WTC11 (cell line): ENCODE data around the gene SHD. TPM values are rescaled to one million over a fixed set of nuclear protein-coding genes. Genes with fewer than 3 reads are reported as not detected.

Experiments
- ATAC-seq: fragments of 200-7000 bp; cut with Tn5 transposase; 2 replicates; pipeline ENCODE4 v1.10.0; 2021; ENCODE audit warnings: mild to moderate bottlenecking, moderate library complexity
- CTCF ChIA-PET: fragments of 300-600 bp; sonication (Branson Sonifier 250); formaldehyde crosslinking; loops from one replicate; lab custom pipeline; 2021; ENCODE audit warnings: antibody characterized with exemption; lab: Charles Lee
- POLR2A ChIA-PET: fragments of 350-600 bp; sonication (Branson Sonifier 250); formaldehyde crosslinking; loops from one replicate; lab custom pipeline; 2021; ENCODE audit warnings: antibody characterized with exemption; lab: Charles Lee
- DNase-seq: peaks from one replicate; pipeline ENCODE4 v3.0.0; 2021; ENCODE audit warnings: low spot score
- H3K27ac Mint-ChIP-seq: 2 replicates; pipeline ENCODE4 v1.8.0; 2021; ENCODE audit warnings: mixed read lengths
- H3K27me3 Mint-ChIP-seq: 2 replicates; pipeline ENCODE4 v1.8.0; 2021; ENCODE audit warnings: low read depth, mild to moderate bottlenecking, moderate library complexity, mixed read lengths
- H3K36me3 Mint-ChIP-seq: 2 replicates; pipeline ENCODE4 v1.8.0; 2021; ENCODE audit warnings: mixed read lengths
- H3K4me1 Mint-ChIP-seq: 2 replicates; pipeline ENCODE4 v1.8.0; 2022; ENCODE audit warnings: mixed read lengths
- H3K4me3 Mint-ChIP-seq: 2 replicates; pipeline ENCODE4 v1.8.0; 2021; ENCODE audit warnings: mild to moderate bottlenecking, moderate library complexity, mixed read lengths
- H3K9me3 Mint-ChIP-seq: 2 replicates; pipeline ENCODE4 v1.8.0; 2021; ENCODE audit warnings: mixed read lengths
- ATF6 ChIP-seq: sonication (generic); formaldehyde crosslinking; IDR thresholded peaks from 2 replicates; pipeline ENCODE4 v1.8.1; 2023; ENCODE audit warnings: mild to moderate bottlenecking, missing genetic modification reagents
- E2F1 ChIP-seq: sonication (generic); formaldehyde crosslinking; IDR thresholded peaks from 2 replicates; pipeline ENCODE4 v1.8.0; 2022; ENCODE audit warnings: mild to moderate bottlenecking, missing genetic modification reagents
- GTF2I ChIP-seq: fragments of 250-450 bp; sonication (Bioruptor Pico); conservative IDR thresholded peaks from 2 replicates; pipeline ENCODE4 v1.4.0; 2021; ENCODE audit warnings: mild to moderate bottlenecking
- MAX ChIP-seq: sonication (generic); formaldehyde crosslinking; IDR thresholded peaks from 2 replicates; pipeline ENCODE4 v1.8.0; 2022; ENCODE audit warnings: mild to moderate bottlenecking, missing genetic modification reagents
- MLX ChIP-seq: sonication (generic); formaldehyde crosslinking; IDR thresholded peaks from 2 replicates; pipeline ENCODE4 v1.8.1; 2023; ENCODE audit warnings: mild to moderate bottlenecking, missing genetic modification reagents, moderate library complexity
- NR1H2 ChIP-seq: sonication (generic); formaldehyde crosslinking; IDR thresholded peaks from 2 replicates; pipeline ENCODE4 v1.9.0; 2021; ENCODE audit warnings: mild to moderate bottlenecking, moderate library complexity, missing genetic modification reagents
- RELA ChIP-seq: sonication (generic); formaldehyde crosslinking; IDR thresholded peaks from 2 replicates; pipeline ENCODE4 v1.8.1; 2022; ENCODE audit warnings: missing genetic modification reagents, mild to moderate bottlenecking, borderline replicate concordance
- SMAD4 ChIP-seq: sonication (generic); formaldehyde crosslinking; IDR thresholded peaks from 2 replicates; pipeline ENCODE4 v1.8.0; 2022; ENCODE audit warnings: mild to moderate bottlenecking, missing genetic modification reagents
- STAT6 ChIP-seq: sonication (generic); formaldehyde crosslinking; conservative IDR thresholded peaks from 2 replicates; pipeline ENCODE4 v1.8.1; 2023; ENCODE audit warnings: mild to moderate bottlenecking, low read depth, missing genetic modification reagents, moderate library complexity
- TCF7 ChIP-seq: sonication (generic); formaldehyde crosslinking; IDR thresholded peaks from 2 replicates; pipeline ENCODE4 v1.8.0; 2022; ENCODE audit warnings: mild to moderate bottlenecking, low read depth, missing genetic modification reagents, moderate library complexity
- USF2 ChIP-seq: sonication (generic); formaldehyde crosslinking; IDR thresholded peaks from 2 replicates; pipeline ENCODE4 v1.8.1; 2023; ENCODE audit warnings: mild to moderate bottlenecking, missing genetic modification reagents, moderate library complexity
- ZMAT4 ChIP-seq: fragments of 250-450 bp; sonication (Bioruptor Pico); IDR thresholded peaks from 2 replicates; pipeline ENCODE4 v1.9.0; 2021; ENCODE audit warnings: mild to moderate bottlenecking
- ZNF138 ChIP-seq: sonication (generic); formaldehyde crosslinking; conservative IDR thresholded peaks from 2 replicates; pipeline ENCODE4 v1.8.1; 2022; ENCODE audit warnings: mild to moderate bottlenecking, moderate library complexity, missing genetic modification reagents
- ZNF219 ChIP-seq: sonication (generic); formaldehyde crosslinking; IDR thresholded peaks from 2 replicates; pipeline ENCODE4 v1.8.0; 2023; ENCODE audit warnings: missing genetic modification reagents, mild to moderate bottlenecking, borderline replicate concordance
- ZNF423 ChIP-seq: fragments of 250-450 bp; sonication (Bioruptor Pico); IDR thresholded peaks from 2 replicates; pipeline ENCODE4 v2.1.2; 2022; ENCODE audit warnings: mild to moderate bottlenecking, moderate library complexity
- ZNF671 ChIP-seq: fragments of 250-450 bp; sonication (Bioruptor Pico); IDR thresholded peaks from 2 replicates; pipeline ENCODE4 v1.8.0; 2021; ENCODE audit warnings: mild to moderate bottlenecking
- total RNA-seq: library from RNA; stranded (reverse); gene quantifications from 3 replicates; pipeline ENCODE4 v1.2.3, GENCODE V29; 2021

Gene SHD
- total RNA-seq, 1 experiment from 2014 or later, result 3.4 TPM

- TF ChIP-seq MLX (CRISPR knock-in tag), result no peak
- TF ChIP-seq STAT6 (CRISPR knock-in tag), result no peak
- no peak for TF ChIP-seq ATF6 (CRISPR knock-in tag)
- TF ChIP-seq ZNF138 (CRISPR knock-in tag), result no peak
- no peak for TF ChIP-seq TCF7 (CRISPR knock-in tag)
- TF ChIP-seq NR1H2 (CRISPR knock-in tag), result no peak
- no peak for TF ChIP-seq ZMAT4 (CRISPR knock-in tag)
- TF ChIP-seq ZNF423 (CRISPR knock-in tag), result no peak
- peak; percentile 53 for TF ChIP-seq USF2 (CRISPR knock-in tag)
- no peak for TF ChIP-seq ZNF219 (CRISPR knock-in tag)
- TF ChIP-seq E2F1 (CRISPR knock-in tag), result no peak
- TF ChIP-seq SMAD4 (CRISPR knock-in tag), result no peak
- TF ChIP-seq ZNF671 (CRISPR knock-in tag), result no peak
- TF ChIP-seq GTF2I (CRISPR knock-in tag), result peak; percentile 62; the same call in 1 of the 2 replicates
These were observed 17.1 kb downstream of the SHD start (continued) for GRCh38 chr19:4295972-4296771.

GRCh38 chr19:4297901-4298809 lies 19.1 kb downstream of the SHD start:
- TF ChIP-seq MAX (CRISPR knock-in tag), result no peak
- TF ChIP-seq RELA (CRISPR knock-in tag), result 0 out of 2 replicates have a peak, but pooled peaks have one; percentile 59
- Mint-ChIP-seq H3K4me1 (peaks cover 16% of the 10 kb centered on the region), H3K36me3 (no peaks in the 10 kb centered on the region), H3K27me3 (peaks cover 15% of the 10 kb centered on the region), H3K27ac (no peak overlapping the region), H3K9me3 (no peaks in the 10 kb centered on the region), H3K4me3 (no peak overlapping the region)
- ChIA-PET POLR2A (no interaction called here), CTCF (interaction anchor here (1.1 to 6.1 kb wide), 2 partner anchors 31 to 54 kb away, joined by 3 to 54 read pairs; no protein-coding TSS in a partner anchor)
- DNase-seq, result peak; percentile 29
- peak; percentile 62 for ATAC-seq
